BJ (cell line): ENCODE measurements around the gene PCLO. TPM values are rescaled to one million over a fixed set of nuclear protein-coding genes. Genes with fewer than 3 reads are reported as not detected.

ENCODE experiments used
- CTCF ChIA-PET: fragments of 350-600 bp; formaldehyde crosslinking; extraction: SDS; loops from one replicate; lab custom pipeline; 2021; ENCODE audit warnings: antibody characterized with exemption, inconsistent platforms; lab: Yijun Ruan, JAX
- POLR2A ChIA-PET: fragments of 300-600 bp; sonication (Branson Sonifier 250); formaldehyde crosslinking; extraction: SDS; loops from one replicate; lab custom pipeline; 2021; ENCODE audit warnings: antibody characterized with exemption; lab: Charles Lee
- DNase-seq: peaks from one replicate; pipeline ENCODE4 v3.0.0-alpha.2; 2011; ENCODE audit warnings: low read depth
- H3K27me3 ChIP-seq: 2 replicates; pipeline ENCODE4 v1.6.0; 2011; ENCODE audit warnings: low read length; ENCODE audit not compliant: control insufficient read depth, insufficient read depth
- H3K36me3 ChIP-seq: 2 replicates; pipeline ENCODE4 v1.5.1; 2011; ENCODE audit warnings: low read length; ENCODE audit not compliant: control insufficient read depth, insufficient read depth
- H3K4me3 ChIP-seq: 2 replicates; pipeline ENCODE4 v1.5.1; 2011; ENCODE audit warnings: low read depth, mild to moderate bottlenecking, control low read depth, low read length
- CTCF ChIP-seq: IDR thresholded peaks from 2 replicates; pipeline ENCODE4 v1.5.1; 2011; ENCODE audit warnings: low read depth, mild to moderate bottlenecking, control low read depth, inconsistent platforms, low read length, moderate library complexity; ENCODE audit not compliant: insufficient read depth
- polyA plus RNA-seq: library from polyadenylated mRNA; depleted of rRNA; stranded (reverse); fragments of >200 nt; gene quantifications from 2 replicates; pipeline ENCODE4 v1.2.3, GENCODE V29; 2011

Gene PCLO
- polyA plus RNA-seq, 1 experiment: 0.76 TPM

- POLR2A ChIA-PET: no interaction called here
Measured at GRCh38 chr7:82839555-82839954, 323.1 kb downstream of the PCLO start.

GRCh38 chr7:82839063-82839462 lies 323.6 kb downstream of the PCLO start:
- TF ChIP-seq CTCF: no peak
- Histone ChIP-seq H3K36me3 (no peaks in the 10 kb centered on the region), H3K4me3 (no peak overlapping the region), H3K27me3 (no peaks in the 10 kb centered on the region)
- ChIA-PET POLR2A (no interaction called here), CTCF (no interaction called here)
- no peak for DNase-seq

More at GRCh38 chr7:82839555-82839954, 323.1 kb downstream of the PCLO start:
- no peak for TF ChIP-seq CTCF
- no peaks in the 10 kb centered on the region for H3K36me3 ChIP-seq
- CTCF ChIA-PET: no interaction called here
- DNase-seq: no peak
- H3K4me3 ChIP-seq: no peak overlapping the region
- no peaks in the 10 kb centered on the region for H3K27me3 ChIP-seq

GRCh38 chr7:82838314-82838713 lies 324.4 kb downstream of the PCLO start:
- no peak overlapping the region for H3K4me3 ChIP-seq

GRCh38 chr7:82823073-82823472 lies 339.6 kb downstream of the PCLO start:
- POLR2A ChIA-PET: interaction anchor here (0.6 kb wide), 1 partner anchor 457 kb away, joined by 3 read pairs; no protein-coding TSS in a partner anchor
- CTCF ChIA-PET: no interaction called here
- no peak for TF ChIP-seq CTCF
- Histone ChIP-seq H3K27me3 (no peaks in the 10 kb centered on the region), H3K4me3 (no peak overlapping the region), H3K36me3 (no peaks in the 10 kb centered on the region)
- DNase-seq: no peak

More at GRCh38 chr7:82838314-82838713, 324.4 kb downstream of the PCLO start:
- TF ChIP-seq CTCF: no peak
- no peaks in the 10 kb centered on the region for H3K27me3 ChIP-seq
- no peaks in the 10 kb centered on the region for H3K36me3 ChIP-seq
- ChIA-PET POLR2A (no interaction called here), CTCF (interaction anchor here (0.5 kb wide), 1 partner anchor 27 kb away, joined by 3 read pairs; no protein-coding TSS in a partner anchor)
- DNase-seq: no peak

GRCh38 chr7:82821037-82821436 lies 341.6 kb downstream of the PCLO start:
- DNase-seq: no peak
- CTCF ChIA-PET: no interaction called here
- no peak for TF ChIP-seq CTCF
- H3K4me3 ChIP-seq: no peak overlapping the region
- H3K27me3 ChIP-seq: no peaks in the 10 kb centered on the region
- no peaks in the 10 kb centered on the region for H3K36me3 ChIP-seq
- POLR2A ChIA-PET: no interaction called here
